Measurements from ENCODE around the gene KCP.

Gene KCP

DNA sequence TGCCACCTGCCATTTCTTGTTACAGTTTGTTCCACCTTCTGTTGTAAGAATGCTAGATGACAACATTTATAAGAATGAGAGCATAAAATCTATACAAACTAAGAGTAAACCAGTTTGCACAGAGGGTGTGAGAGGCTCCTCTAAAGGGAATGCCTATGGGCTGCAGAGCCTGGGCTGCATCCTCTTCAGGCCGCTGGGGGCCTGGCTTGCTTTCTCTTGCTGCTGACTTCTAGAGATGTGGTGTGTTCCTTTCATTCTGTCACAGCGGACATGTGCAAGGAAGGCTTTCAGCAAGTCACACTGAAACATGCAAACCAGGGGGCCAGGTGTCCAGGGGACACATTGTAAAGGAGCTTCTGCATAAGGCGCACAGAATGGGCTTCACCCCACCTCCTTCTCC is 55.0 kb downstream of the KCP start:
- no peak for DNase-seq (ENCODE audit: low read depth)

GRCh38 chr7:128854396-128854795 is 56.1 kb downstream of the KCP start:
- no peak for DNase-seq (ENCODE audit: low read depth)

GRCh38 chr7:128853799-128854198 is 56.7 kb downstream of the KCP start:
- no peak for DNase-seq (ENCODE audit: low read depth)

- no peak for DNase-seq (ENCODE audit: low read depth)
These were observed 57.8 kb downstream of the KCP start for GRCh38 chr7:128852537-128853254.

GRCh38 chr7:128849804-128850490 is 60.6 kb downstream of the KCP start:
- no peak for DNase-seq (ENCODE audit: low read depth)

GRCh38 chr7:128849156-128849515 is 61.4 kb downstream of the KCP start:
- no peak for DNase-seq (ENCODE audit: low read depth)

- no peak for DNase-seq (ENCODE audit: low read depth)
These were observed 62.0 kb downstream of the KCP start for GRCh38 chr7:128848289-128849155.

DNA sequence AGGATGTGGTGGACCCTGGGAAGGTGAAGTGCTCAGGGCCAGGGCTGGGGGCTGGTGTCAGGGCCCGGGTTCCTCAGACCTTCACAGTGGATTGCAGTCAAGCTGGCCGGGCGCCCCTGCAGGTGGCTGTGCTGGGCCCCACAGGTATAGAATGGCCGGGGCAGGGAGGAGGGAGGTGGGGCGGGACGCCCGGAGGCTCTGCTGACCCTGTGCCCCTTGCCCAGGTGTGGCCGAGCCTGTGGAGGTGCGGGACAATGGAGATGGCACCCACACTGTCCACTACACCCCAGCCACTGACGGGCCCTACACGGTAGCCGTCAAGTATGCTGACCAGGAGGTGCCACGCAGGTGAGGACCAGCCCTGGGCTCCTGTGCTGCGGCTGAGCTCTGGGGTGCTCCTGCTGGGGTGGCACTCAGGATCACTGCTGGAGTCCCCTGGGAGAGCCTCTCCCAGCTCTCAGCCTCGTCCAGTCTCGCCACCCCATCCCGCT is 62.7 kb downstream of the KCP start:
- DNase-seq (ENCODE audit: low read depth), result no peak

- no peak for DNase-seq (ENCODE audit: low read depth)
These were observed 63.6 kb downstream of the KCP start for GRCh38 chr7:128846781-128847444.

GRCh38 chr7:128845987-128846386 is 64.5 kb downstream of the KCP start:
- no peak for DNase-seq (ENCODE audit: low read depth)

- no peak for DNase-seq (ENCODE audit: low read depth)
These were observed 65.0 kb downstream of the KCP start for GRCh38 chr7:128845475-128845874.

DNA sequence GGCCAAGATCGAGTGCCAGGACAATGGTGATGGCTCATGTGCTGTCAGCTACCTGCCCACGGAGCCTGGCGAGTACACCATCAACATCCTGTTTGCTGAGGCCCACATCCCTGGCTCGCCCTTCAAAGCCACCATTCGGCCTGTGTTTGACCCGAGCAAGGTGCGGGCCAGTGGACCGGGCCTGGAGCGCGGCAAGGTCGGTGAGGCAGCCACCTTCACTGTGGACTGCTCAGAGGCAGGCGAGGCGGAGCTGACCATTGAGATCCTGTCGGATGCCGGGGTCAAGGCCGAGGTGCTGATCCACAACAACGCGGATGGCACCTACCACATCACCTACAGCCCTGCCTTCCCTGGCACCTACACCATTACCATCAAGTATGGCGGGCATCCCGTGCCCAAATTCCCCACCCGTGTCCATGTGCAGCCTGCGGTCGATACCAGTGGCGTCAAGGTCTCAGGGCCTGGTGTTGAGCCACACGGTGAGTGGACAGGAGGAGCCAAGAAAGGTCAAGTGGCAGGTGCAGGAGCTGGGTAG is 65.7 kb downstream of the KCP start:
- DNase-seq (ENCODE audit: low read depth), result no peak

GRCh38 chr7:128843938-128844621 is 66.4 kb downstream of the KCP start:
- DNase-seq (ENCODE audit: low read depth), result no peak

DNA sequence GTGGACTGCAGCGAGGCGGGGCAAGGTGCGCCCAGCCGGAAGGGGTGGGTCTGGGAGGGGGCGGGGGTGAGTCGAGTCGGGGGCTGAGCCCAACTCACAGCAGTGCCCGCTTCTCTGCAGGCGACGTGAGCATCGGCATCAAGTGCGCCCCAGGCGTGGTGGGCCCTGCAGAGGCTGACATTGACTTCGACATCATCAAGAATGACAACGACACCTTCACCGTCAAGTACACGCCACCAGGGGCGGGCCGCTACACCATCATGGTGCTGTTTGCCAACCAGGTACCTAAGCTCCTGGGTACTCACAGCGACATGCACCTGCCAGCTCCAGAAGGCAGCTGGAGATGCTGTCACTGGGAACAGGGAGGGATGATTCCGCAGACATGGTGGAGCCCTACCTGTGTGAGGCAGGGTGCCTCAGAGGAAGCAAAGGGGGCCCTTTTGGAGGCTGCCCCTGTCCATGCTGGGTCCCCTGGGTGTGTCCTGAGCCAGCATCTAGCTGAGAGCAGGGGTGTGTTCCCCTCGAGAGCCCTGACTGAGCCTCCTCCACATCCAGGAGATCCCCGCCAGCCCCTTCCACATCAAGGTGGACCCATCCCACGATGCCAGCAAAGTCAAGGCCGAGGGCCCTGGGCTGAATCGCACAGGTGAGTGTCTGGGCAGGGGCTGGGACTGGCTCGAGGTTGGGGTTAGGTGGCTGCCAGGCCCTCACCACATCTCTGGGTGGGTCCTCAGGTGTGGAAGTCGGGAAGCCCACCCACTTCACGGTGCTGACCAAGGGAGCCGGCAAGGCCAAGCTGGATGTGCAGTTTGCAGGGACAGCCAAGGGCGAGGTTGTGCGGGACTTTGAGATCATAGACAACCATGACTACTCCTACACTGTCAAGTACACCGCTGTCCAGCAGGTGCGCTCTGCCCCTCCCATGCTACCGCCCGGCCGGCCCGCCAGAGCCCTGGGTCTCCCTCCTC is 67.6 kb downstream of the KCP start:
- DNase-seq (ENCODE audit: low read depth), result no peak

- no peak for DNase-seq (ENCODE audit: low read depth)
These were observed 68.4 kb downstream of the KCP start for GRCh38 chr7:128841921-128842673.

DNA sequence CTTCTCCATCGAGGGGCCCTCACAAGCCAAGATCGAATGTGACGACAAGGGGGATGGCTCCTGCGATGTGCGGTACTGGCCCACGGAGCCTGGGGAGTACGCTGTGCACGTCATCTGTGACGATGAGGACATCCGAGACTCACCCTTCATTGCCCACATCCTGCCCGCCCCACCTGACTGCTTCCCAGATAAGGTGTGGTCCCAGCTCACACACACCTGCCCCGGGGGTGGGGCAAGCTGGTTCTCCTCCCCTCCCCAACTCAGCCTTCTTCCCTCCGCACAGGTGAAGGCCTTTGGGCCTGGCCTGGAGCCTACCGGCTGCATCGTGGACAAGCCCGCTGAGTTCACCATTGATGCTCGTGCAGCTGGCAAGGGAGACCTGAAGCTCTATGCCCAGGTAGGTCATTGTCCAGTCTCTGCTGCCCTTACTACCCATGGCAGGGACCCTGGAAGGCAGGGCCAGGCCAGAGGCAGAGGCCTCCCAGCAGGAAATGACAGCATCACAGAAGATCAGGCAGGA is 69.3 kb downstream of the KCP start:
- no peak for DNase-seq (ENCODE audit: low read depth)

DNA sequence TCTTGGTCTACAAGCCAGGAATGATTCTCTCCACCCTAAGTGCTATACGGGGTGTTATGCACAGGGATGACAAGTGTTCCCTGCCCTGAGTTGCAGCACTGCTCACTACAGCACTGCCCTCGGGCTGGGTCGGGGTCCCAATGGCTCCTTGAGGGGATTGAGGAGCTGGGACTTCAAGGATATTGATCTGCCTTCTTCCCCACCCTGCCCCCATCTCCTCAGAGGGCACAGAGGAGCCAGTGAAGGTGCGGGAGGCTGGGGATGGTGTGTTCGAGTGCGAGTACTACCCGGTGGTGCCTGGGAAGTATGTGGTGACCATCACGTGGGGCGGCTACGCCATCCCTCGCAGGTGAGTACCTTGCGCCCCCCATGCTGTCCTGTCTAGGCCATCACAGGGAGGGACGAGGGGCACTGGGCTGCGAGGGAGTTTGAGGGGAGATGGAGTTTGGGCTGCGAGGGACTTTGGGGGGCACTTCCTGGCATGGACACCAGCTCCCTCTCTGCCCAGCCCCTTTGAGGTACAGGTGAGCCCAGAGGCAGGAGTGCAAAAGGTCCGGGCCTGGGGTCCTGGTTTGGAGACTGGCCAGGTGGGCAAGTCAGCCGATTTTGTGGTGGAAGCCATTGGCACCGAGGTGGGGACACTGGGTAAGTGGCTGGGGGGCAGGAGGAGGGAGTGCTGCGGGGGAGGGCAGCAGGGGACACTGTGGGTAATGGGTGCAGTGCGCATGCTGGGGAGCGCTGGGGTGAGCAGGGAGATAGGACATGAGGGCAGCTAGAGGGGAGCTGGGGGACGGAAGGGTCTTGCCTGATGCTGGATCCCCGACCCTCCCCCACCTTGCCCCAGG is 70.0 kb downstream of the KCP start:
- no peak for DNase-seq (ENCODE audit: low read depth)

DNA sequence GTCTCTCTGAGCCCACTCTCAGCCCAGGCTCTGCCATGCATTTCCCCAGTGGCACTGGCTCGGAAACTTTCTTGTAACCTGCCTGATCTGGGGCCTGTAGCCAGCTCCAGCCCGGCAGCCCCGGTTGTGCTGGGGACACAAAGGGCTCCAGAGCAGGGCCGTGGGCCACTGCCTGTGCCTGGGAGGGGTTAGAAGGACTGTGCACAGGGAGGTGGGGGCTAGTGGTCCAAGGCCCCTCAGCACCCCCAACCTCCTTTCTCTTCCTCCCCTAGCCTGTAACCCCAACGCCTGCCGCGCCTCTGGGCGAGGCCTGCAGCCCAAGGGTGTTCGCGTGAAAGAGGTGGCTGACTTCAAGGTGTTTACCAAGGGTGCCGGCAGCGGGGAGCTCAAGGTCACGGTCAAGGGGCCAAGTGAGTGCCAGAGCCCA is 70.7 kb downstream of the KCP start:
- DNase-seq (ENCODE audit: low read depth), result no peak

All from fibroblast of the conjunctiva (primary cell).